SK-N-SH (cell line): ENCODE measurements around the gene IL2RA.

Source experiments
- CTCF ChIP-seq: fragments of 200-600 bp; sonication (generic); IDR thresholded peaks from 2 replicates; pipeline ENCODE4 v1.6.1; 2017; ENCODE audit warnings: antibody characterized with exemption, mild to moderate bottlenecking, moderate library complexity
- ELF1 ChIP-seq: IDR thresholded peaks from 2 replicates; pipeline ENCODE4 v1.4.0; 2012
- EZH2phosphoT487 ChIP-seq: fragments of 200-600 bp; sonication (generic); IDR thresholded peaks from 2 replicates; pipeline ENCODE4 v1.6.1; 2017; ENCODE audit warnings: low read depth, mixed run types, mild to moderate bottlenecking, antibody characterized with exemption, moderate library complexity, borderline replicate concordance
- JUND ChIP-seq: IDR thresholded peaks from 2 replicates; pipeline ENCODE4 v1.4.0; 2012
- MXI1 ChIP-seq: IDR thresholded peaks from 2 replicates; pipeline ENCODE4 v1.6.1; 2012; ENCODE audit warnings: mild to moderate bottlenecking, low read depth, low read length, improper control_type of control experiment
- POLR2AphosphoS5 ChIP-seq: IDR thresholded peaks from 2 replicates; pipeline ENCODE4 v1.6.1; 2012; ENCODE audit warnings: low read depth, low read length
- ZBTB33 ChIP-seq: IDR thresholded peaks from 2 replicates; pipeline ENCODE4 v1.4.0; 2012; ENCODE audit warnings: low read depth, borderline replicate concordance

GRCh38 chr10:6014241-6014761, 47.9 kb downstream of the IL2RA start:
- no peak for TF ChIP-seq MXI1
- TF ChIP-seq CTCF: peak; percentile 77
- TF ChIP-seq ZBTB33: no peak
- TF ChIP-seq JUND: no peak
- no peak for TF ChIP-seq EZH2phosphoT487
- no peak for TF ChIP-seq POLR2AphosphoS5
- TF ChIP-seq ELF1: no peak
